Progenitor cell of endocrine pancreas (in vitro differentiated cells): ENCODE results near the gene KCNH2. TPM values are rescaled to one million over a fixed set of nuclear protein-coding genes. Genes with fewer than 3 reads are reported as not detected.
A peak's percentile ranks its signal among the peaks of the same experiment; 100 is the strongest.

ENCODE experiments used
- DNase-seq: peaks from one replicate; pipeline ENCODE4 v3.0.0; 2021; ENCODE audit warnings: low spot score; ENCODE audit not compliant: unreplicated experiment
- H3K27ac Mint-ChIP-seq: 2 replicates; pipeline ENCODE4 v1.8.0; 2021; ENCODE audit warnings: mild to moderate bottlenecking, moderate library complexity, mixed read lengths
- H3K27me3 Mint-ChIP-seq: 2 replicates; pipeline ENCODE4 v1.8.0; 2021; ENCODE audit warnings: mixed read lengths
- H3K36me3 Mint-ChIP-seq: 2 replicates; pipeline ENCODE4 v1.8.0; 2022; ENCODE audit warnings: mixed read lengths; ENCODE audit not compliant: insufficient read depth
- H3K4me1 Mint-ChIP-seq: 2 replicates; pipeline ENCODE4 v1.8.0; 2021; ENCODE audit warnings: low read depth, mixed read lengths
- H3K4me3 Mint-ChIP-seq: 2 replicates; pipeline ENCODE4 v1.8.0; 2021; ENCODE audit warnings: low read depth, mild to moderate bottlenecking, moderate library complexity, mixed read lengths
- H3K9me3 Mint-ChIP-seq: 2 replicates; pipeline ENCODE4 v1.8.0; 2021; ENCODE audit warnings: low read depth, mixed read lengths
- CTCF ChIP-seq: fragments of 200-600 bp; sonication (generic); IDR thresholded peaks from one replicate; pipeline ENCODE4 v1.5.0; 2021; ENCODE audit warnings: antibody characterized with exemption, mild to moderate bottlenecking; ENCODE audit not compliant: unreplicated experiment
- total RNA-seq: library from RNA; stranded (reverse); gene quantifications from 2 replicates; pipeline ENCODE4 v1.2.1, GENCODE V29; 2021

Gene KCNH2
- total RNA-seq, 1 donor from 2014 or later = 9.4 TPM

- Mint-ChIP-seq H3K4me1 (no peaks in the 10 kb centered on the region), H3K36me3 (no peaks in the 10 kb centered on the region), H3K27me3 (peaks cover 66% of the 10 kb centered on the region), H3K9me3 (no peaks in the 10 kb centered on the region), H3K4me3 (no peak overlapping the region), H3K27ac (no peak overlapping the region)
- DNase-seq = no peak
- no peak for TF ChIP-seq CTCF
Measured at GRCh38 chr7:150986556-150986955, 8.4 kb upstream of the KCNH2 start.

DNA sequence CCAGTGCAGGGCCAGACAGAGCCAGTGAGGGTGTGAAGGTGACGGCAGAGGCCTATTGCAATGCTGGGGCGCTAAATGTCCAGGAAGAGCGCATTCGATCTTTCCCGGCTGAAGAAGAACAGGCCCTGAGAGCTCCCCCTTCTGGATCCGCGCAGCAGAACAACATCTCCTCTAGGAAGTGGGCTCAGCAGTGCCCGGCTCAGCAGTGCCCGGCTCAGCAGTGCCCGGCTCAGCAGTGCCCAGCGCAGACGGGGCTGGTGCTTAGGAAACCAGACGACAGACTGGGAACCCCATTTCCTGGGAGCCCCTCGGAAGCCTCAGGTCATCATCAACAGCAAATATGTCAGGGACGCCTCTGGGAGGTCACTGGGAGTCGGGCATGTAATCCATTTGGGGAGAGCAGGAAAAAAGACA is 8.0 kb upstream of the KCNH2 start:
- peak; percentile 61 for DNase-seq
- H3K4me3 Mint-ChIP-seq = no peak overlapping the region
- no peak overlapping the region for H3K27ac Mint-ChIP-seq

GRCh38 chr7:150983893-150984368 is 5.8 kb upstream of the KCNH2 start:
- no peak overlapping the region for H3K4me3 Mint-ChIP-seq
- H3K4me1 Mint-ChIP-seq = no peaks in the 10 kb centered on the region
- peak; percentile 63 for DNase-seq
- TF ChIP-seq CTCF = no peak
- H3K36me3 Mint-ChIP-seq = no peaks in the 10 kb centered on the region
- H3K27ac Mint-ChIP-seq = no peak overlapping the region
- no peaks in the 10 kb centered on the region for H3K9me3 Mint-ChIP-seq
- peaks cover 69% of the 10 kb centered on the region for H3K27me3 Mint-ChIP-seq

More for the DNA sequence above, 8.0 kb upstream of the KCNH2 start:
- TF ChIP-seq CTCF = peak; percentile 76
- Mint-ChIP-seq H3K36me3 (no peaks in the 10 kb centered on the region), H3K27me3 (peaks cover 71% of the 10 kb centered on the region), H3K4me1 (no peaks in the 10 kb centered on the region), H3K9me3 (no peaks in the 10 kb centered on the region)

DNA sequence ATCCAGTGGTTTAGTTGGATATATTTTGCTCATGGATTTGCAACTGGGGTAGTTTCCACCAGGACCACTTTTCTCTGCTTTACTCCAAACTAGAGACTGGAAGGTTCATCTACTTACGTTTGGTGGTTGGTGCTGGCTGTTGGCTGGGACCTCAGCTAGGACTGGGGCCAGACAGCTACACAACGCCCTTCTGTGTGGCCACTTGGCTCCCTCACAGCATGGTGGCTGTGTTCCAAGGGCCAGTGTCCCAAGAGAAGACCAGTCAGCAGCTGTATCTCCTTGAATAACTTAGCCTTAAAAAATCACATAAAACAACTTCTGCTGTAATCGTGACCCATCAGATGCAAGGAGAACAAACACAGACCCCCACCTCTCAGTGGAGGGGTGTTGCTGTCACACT is 4.2 kb upstream of the KCNH2 start:
- H3K4me1 Mint-ChIP-seq = peaks cover 3% of the 10 kb centered on the region
- H3K9me3 Mint-ChIP-seq = no peaks in the 10 kb centered on the region
- no peaks in the 10 kb centered on the region for H3K36me3 Mint-ChIP-seq
- no peak for TF ChIP-seq CTCF
- no peak overlapping the region for H3K4me3 Mint-ChIP-seq
- no peak overlapping the region for H3K27ac Mint-ChIP-seq
- DNase-seq = no peak
- peaks cover 57% of the 10 kb centered on the region for H3K27me3 Mint-ChIP-seq

DNA sequence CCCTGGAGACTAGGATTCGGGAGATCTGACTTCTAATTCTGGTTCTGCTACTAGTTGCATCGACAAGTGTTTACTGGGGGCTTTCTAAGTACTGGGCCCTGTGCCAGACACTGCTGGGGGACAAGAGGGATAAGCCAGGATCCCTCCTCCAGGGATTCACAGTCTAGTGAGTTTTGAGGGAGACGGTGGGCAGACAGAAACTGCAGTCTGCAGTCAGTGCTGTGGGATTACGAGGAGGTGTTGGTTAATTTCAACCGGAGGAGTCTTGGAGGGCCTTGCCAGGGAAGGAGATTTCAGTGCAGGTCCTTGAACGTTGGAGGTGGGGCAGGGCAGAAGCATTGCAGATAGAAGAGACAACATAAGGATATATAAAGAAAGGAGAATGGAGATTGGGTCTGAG is 3.5 kb upstream of the KCNH2 start:
- H3K4me3 Mint-ChIP-seq = no peak overlapping the region
- H3K4me1 Mint-ChIP-seq = peaks cover 10% of the 10 kb centered on the region
- TF ChIP-seq CTCF = no peak
- peaks cover 64% of the 10 kb centered on the region for H3K27me3 Mint-ChIP-seq
- no peaks in the 10 kb centered on the region for H3K36me3 Mint-ChIP-seq
- no peak for DNase-seq
- H3K9me3 Mint-ChIP-seq = no peaks in the 10 kb centered on the region
- H3K27ac Mint-ChIP-seq = no peak overlapping the region
